ENCODE measurements around the gene VGLL4.

DNA sequence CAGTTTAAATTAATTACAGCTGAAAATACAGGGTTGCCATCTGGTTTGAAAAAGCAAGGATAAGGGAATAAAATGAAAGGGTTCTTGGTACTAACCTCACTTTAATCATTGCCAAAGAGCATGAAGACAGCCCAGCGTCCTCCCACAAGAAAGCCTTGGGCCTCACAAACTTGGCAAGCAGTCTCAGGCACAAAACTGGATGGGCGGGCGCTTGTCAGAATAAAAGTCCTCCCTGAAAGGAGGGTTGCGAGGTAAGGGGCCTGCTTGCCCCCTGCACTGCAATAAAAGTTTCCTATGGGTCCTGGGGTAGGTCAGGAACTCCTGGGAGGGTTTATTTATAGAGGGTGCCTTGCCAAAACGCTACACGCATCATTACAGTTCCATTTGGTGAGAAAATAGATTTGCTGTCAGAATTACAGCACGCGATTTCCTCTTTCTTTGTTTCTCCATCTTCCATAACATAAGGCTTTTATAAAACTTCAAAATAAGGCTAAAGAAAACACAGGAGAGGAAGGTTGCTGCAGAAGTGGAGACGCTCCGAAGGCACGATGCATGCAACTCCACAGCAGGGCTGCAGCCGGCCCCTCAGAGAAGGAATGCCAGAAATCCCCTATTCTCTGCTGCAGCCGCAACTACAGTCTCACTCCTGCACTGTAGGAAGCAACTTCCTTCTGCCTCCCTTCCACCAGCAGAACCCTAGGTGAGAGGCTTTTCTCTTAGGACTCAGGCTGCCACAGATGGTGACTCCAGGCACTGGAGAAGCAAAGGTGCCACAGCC lies 61.3 kb downstream of the VGLL4 start:
- no peak for TF ChIP-seq CTCF (IDR thresholded peaks at IDR 0.05)
- TF ChIP-seq EP300 (IDR thresholded peaks at IDR 0.05) = no peak
- no peak for TF ChIP-seq POLR2A (IDR thresholded peaks at IDR 0.05)
- no peak for TF ChIP-seq POLR2AphosphoS5 (IDR thresholded peaks at IDR 0.05)
